Measurements from ENCODE around the gene NOM1.

GRCh38 chr7:157009170-157009777 lies 59.8 kb downstream of the NOM1 start:
- TF ChIP-seq GATA3 (IDR thresholded peaks at IDR 0.05; ENCODE audit: borderline replicate concordance) (no peak), CTCF (IDR thresholded peaks at IDR 0.05) (no peak), EHMT2 (IDR thresholded peaks at IDR 0.05; ENCODE audit: low read depth) (no peak), E2F6 (IDR thresholded peaks at IDR 0.05; ENCODE audit: borderline replicate concordance, low read depth) (peak; percentile 57; the same call in 1 of the 2 replicates), CHD2 (IDR thresholded peaks at IDR 0.05; ENCODE audit: low read length, partially characterized antibody) (no peak), NPAS2 (CRISPR knock-in tag; IDR thresholded peaks at IDR 0.05; ENCODE audit: borderline replicate concordance) (no peak), RNF2 (IDR thresholded peaks at IDR 0.05; ENCODE audit: borderline replicate concordance, low read depth) (peak; percentile 77; the same call in 1 of the 2 replicates), BHLHE40 (IDR thresholded peaks at IDR 0.05; ENCODE audit: low read depth, low read length) (no peak)

All from A549 (cell line).